GM21526 (cell line): ENCODE data around the gene HAT1.

Source experiments
- ATAC-seq: cut with Tn5 transposase; IDR thresholded peaks from one replicate; pipeline ENCODE4 v1.9.1; 2021; ENCODE audit warnings: moderate library complexity; ENCODE audit not compliant: unreplicated experiment, low FRiP score

Gene HAT1

DNA sequence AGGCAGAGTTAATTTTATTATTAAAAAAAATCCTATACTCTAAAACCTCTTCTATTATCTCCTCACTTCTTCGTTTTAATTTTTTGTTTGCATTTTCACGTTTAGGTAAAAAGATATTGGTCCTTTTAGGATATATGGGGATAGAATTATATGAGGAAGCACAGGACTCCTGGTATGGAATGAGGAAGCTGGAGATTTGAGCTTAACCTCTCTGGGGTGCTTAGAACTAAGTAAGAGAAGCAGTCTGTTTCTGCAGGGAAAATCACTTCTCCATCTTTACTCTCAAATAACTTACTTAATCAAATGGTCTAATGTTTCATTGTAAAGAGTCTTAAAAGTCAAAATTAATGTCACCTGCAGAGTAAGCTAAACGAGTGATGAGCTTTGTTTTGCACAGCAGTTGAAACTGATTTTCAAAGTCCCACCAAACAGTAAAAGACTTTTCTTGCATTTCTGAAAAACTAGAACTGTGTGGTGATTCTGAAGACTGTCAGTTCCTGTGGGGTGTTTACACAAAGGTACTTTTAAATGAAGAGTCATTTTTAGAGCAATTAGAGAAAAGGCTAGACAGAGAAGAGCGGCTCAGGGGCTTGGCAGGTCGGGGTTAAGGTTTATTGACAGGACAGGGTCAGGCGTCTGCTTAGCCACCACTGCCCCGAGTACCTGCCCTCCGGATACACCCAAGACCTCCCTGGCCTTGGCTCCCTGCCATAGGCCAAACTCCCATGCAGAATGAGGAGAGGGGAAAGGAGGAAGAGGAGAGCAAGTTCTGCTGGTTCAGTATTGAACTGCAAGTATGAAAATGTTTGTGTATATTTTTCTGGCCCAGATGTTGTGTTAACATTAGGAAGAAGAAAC lies 99.0 kb downstream of the HAT1 start:
- no peak for ATAC-seq

- ATAC-seq: no peak
These were observed 99.7 kb downstream of the HAT1 start for GRCh38 chr2:172021955-172022354.

- ATAC-seq: no peak
These were observed 109.3 kb downstream of the HAT1 start for GRCh38 chr2:172031536-172031935.
